HG02870 (cell line): ENCODE data around the gene GH2.

Experiments used
- ATAC-seq: cut with Tn5 transposase; IDR thresholded peaks from one replicate; pipeline ENCODE4 v1.9.1; 2021; ENCODE audit warnings: mild to moderate bottlenecking, moderate library complexity; ENCODE audit not compliant: unreplicated experiment

Gene GH2

GRCh38 chr17:63842540-63843386 lies 39.0 kb downstream of the GH2 start, which contains the start of gene SMARCD2:
Gene SMARCD2 (minus strand): TSS chr17:63842685. CDS start chr17:63842674, 11 bp downstream.
- ATAC-seq: peak; percentile 85

- ATAC-seq: peak; percentile 7
Observed at GRCh38 chr17:63842173-63842539, 39.6 kb downstream of the GH2 start.

- no peak for ATAC-seq
Observed at GRCh38 chr17:63841350-63842172, 40.2 kb downstream of the GH2 start.

GRCh38 chr17:63840591-63841349 lies 41.0 kb downstream of the GH2 start:
- ATAC-seq: no peak

GRCh38 chr17:63838631-63839171 lies 43.0 kb downstream of the GH2 start:
- no peak for ATAC-seq

- ATAC-seq: no peak
Observed at GRCh38 chr17:63837962-63838600, 43.7 kb downstream of the GH2 start.

GRCh38 chr17:63837480-63837879 lies 44.3 kb downstream of the GH2 start:
- ATAC-seq: no peak

- ATAC-seq: no peak
Observed at GRCh38 chr17:63836811-63837210, 44.9 kb downstream of the GH2 start.

GRCh38 chr17:63835167-63835720 lies 46.5 kb downstream of the GH2 start:
- ATAC-seq: no peak

- ATAC-seq: peak; percentile 65
Observed at GRCh38 chr17:63834431-63835166, 47.1 kb downstream of the GH2 start.

- ATAC-seq: no peak
Observed at GRCh38 chr17:63833741-63834373, 47.9 kb downstream of the GH2 start.

GRCh38 chr17:63833026-63833740 lies 48.6 kb downstream of the GH2 start:
- no peak for ATAC-seq

GRCh38 chr17:63832455-63832854 lies 49.3 kb downstream of the GH2 start:
- ATAC-seq: no peak

GRCh38 chr17:63832014-63832413 lies 49.7 kb downstream of the GH2 start:
- no peak for ATAC-seq

- no peak for ATAC-seq
Observed at GRCh38 chr17:63831505-63831904, 50.2 kb downstream of the GH2 start.

GRCh38 chr17:63830904-63831491 lies 50.7 kb downstream of the GH2 start:
- ATAC-seq: no peak

- no peak for ATAC-seq
Observed at GRCh38 chr17:63830278-63830677, 51.5 kb downstream of the GH2 start.
